HepG2 (cell line): ENCODE results near the gene GMPPB. TPM values are rescaled to one million over a fixed set of nuclear protein-coding genes. Genes with fewer than 3 reads are reported as not detected.

ENCODE experiments used
- ATF5 ChIP-seq: sonication (generic); formaldehyde crosslinking; IDR thresholded peaks from 2 replicates; pipeline ENCODE4 v1.4.0; 2020; ENCODE audit warnings: mild to moderate bottlenecking, low read depth, missing genetic modification reagents
- ATF7-NPFF ChIP-seq: sonication (generic); formaldehyde crosslinking; IDR thresholded peaks from 2 replicates; pipeline ENCODE4 v1.8.1; 2023; ENCODE audit warnings: mild to moderate bottlenecking, low read depth, missing genetic modification reagents, moderate library complexity
- ATM ChIP-seq: fragments of 450-650 bp; IDR thresholded peaks from 2 replicates; pipeline ENCODE4 v1.7.1; 2017; ENCODE audit warnings: mild to moderate bottlenecking, borderline replicate concordance
- HMG20A ChIP-seq: IDR thresholded peaks from 2 replicates; pipeline ENCODE4 v1.6.1; 2016; ENCODE audit warnings: borderline replicate concordance
- ISX ChIP-seq: sonication (generic); formaldehyde crosslinking; conservative IDR thresholded peaks from 2 replicates; pipeline ENCODE4 v1.5.0; 2020; ENCODE audit warnings: missing genetic modification reagents
- JUN ChIP-seq: sonication (generic); formaldehyde crosslinking; IDR thresholded peaks from 2 replicates; pipeline ENCODE4 v1.4.0; 2020; ENCODE audit warnings: mild to moderate bottlenecking, missing genetic modification reagents
- KLF9 ChIP-seq: IDR thresholded peaks from 2 replicates; pipeline ENCODE4 v1.6.1; 2016; ENCODE audit warnings: low read depth
- LRRFIP1 ChIP-seq: sonication (generic); formaldehyde crosslinking; conservative IDR thresholded peaks from 2 replicates; pipeline ENCODE4 v1.4.0; 2020; ENCODE audit warnings: missing genetic modification reagents
- MEIS1 ChIP-seq: sonication (generic); formaldehyde crosslinking; IDR thresholded peaks from 2 replicates; pipeline ENCODE4 v1.9.0; 2021; ENCODE audit warnings: mild to moderate bottlenecking, missing genetic modification reagents, moderate library complexity, borderline replicate concordance
- NR1H2 ChIP-seq: sonication (generic); formaldehyde crosslinking; IDR thresholded peaks from 2 replicates; pipeline ENCODE4 v1.8.1; 2022; ENCODE audit warnings: low read depth, missing genetic modification reagents, borderline replicate concordance
- TFDP1 ChIP-seq: IDR thresholded peaks from 2 replicates; pipeline ENCODE4 v1.6.1; 2016; ENCODE audit warnings: missing compliant biosample characterization, missing genetic modification reagents, borderline replicate concordance
- YEATS4 ChIP-seq: sonication (generic); formaldehyde crosslinking; IDR thresholded peaks from 2 replicates; pipeline ENCODE4 v1.4.0; 2020; ENCODE audit warnings: missing genetic modification reagents, borderline replicate concordance
- ZBTB33 ChIP-seq: sonication (generic); formaldehyde crosslinking; IDR thresholded peaks from 2 replicates; pipeline ENCODE4 v1.4.0; 2020; ENCODE audit warnings: missing genetic modification reagents
- ZKSCAN1 ChIP-seq: fragments of 150-350 bp; IDR thresholded peaks from 2 replicates; pipeline ENCODE4 v1.6.1; 2014; ENCODE audit warnings: low read length
- ZNF260 ChIP-seq: sonication (generic); formaldehyde crosslinking; IDR thresholded peaks from 2 replicates; pipeline ENCODE4 v1.4.0; 2020; ENCODE audit warnings: missing genetic modification reagents, low read depth, mild to moderate bottlenecking, borderline replicate concordance
- ZNF274 ChIP-seq: sonication (generic); formaldehyde crosslinking; IDR thresholded peaks from 2 replicates; pipeline ENCODE4 v1.5.1; 2020; ENCODE audit warnings: mild to moderate bottlenecking, missing genetic modification reagents
- ZNF276 ChIP-seq: sonication (generic); formaldehyde crosslinking; IDR thresholded peaks from 2 replicates; pipeline ENCODE4 v1.4.0; 2020; ENCODE audit warnings: mild to moderate bottlenecking, low read depth, missing genetic modification reagents
- ZNF3 ChIP-seq: IDR thresholded peaks from 2 replicates; pipeline ENCODE4 v1.7.0; 2017; ENCODE audit warnings: inconsistent platforms
- ZNF33B ChIP-seq: sonication (generic); formaldehyde crosslinking; IDR thresholded peaks from 2 replicates; pipeline ENCODE4 v1.5.1; 2020; ENCODE audit warnings: mild to moderate bottlenecking, missing genetic modification reagents
- ZNF790 ChIP-seq: sonication (generic); formaldehyde crosslinking; IDR thresholded peaks from 2 replicates; pipeline ENCODE4 v1.8.0; 2022; ENCODE audit warnings: missing genetic modification reagents, mild to moderate bottlenecking, borderline replicate concordance
- ZSCAN21 ChIP-seq: sonication (generic); formaldehyde crosslinking; IDR thresholded peaks from 2 replicates; pipeline ENCODE4 v1.8.0; 2022; ENCODE audit warnings: mild to moderate bottlenecking, missing genetic modification reagents, moderate library complexity, borderline replicate concordance
- polyA plus RNA-seq, 8 experiments: library from polyadenylated mRNA; depleted of rRNA in 3 of 8; stranded (reverse) in 7 of 8; unstranded in 1 of 8; fragments of >200 nt; fragmentation: Illumina TruSeq in 4 of 8; extraction: Trizol in 4 of 8; gene quantifications; 2 replicates each; pipeline versions ENCODE4 v1.2.1 to v1.2.3, GENCODE V29; 2011 to 2016; ENCODE audit warnings: low read depth in 4 of 8, missing spikeins in 1 of 8, mixed read lengths in 1 of 8; ENCODE audit not compliant: insufficient read depth in 1 of 8
- total RNA-seq, 5 experiments: library from RNA; depleted of rRNA; stranded (reverse); fragments of >200 nt; fragmentation: Illumina TruSeq; extraction: Trizol; gene quantifications; 2 replicates each; pipeline ENCODE4 v1.2.3, GENCODE V29; 2016; ENCODE audit warnings: low read depth in 1 of 5

The GMPPB gene
- total and polyA plus RNA-seq, 2 of the 13 experiments (the other 11 are each of a cell fraction or from before 2014, with no cell fraction given) = 6.5 to 23.1 TPM

GRCh38 chr3:49689046-49689907, 34.5 kb downstream of the GMPPB start, which contains the start of the genes MST1 and RNF123 (continued):
- no peak for TF ChIP-seq ISX
- TF ChIP-seq YEATS4 (CRISPR knock-in tag) = no peak; the same call in 1 of the 2 replicates
- no peak for TF ChIP-seq NR1H2 (CRISPR knock-in tag)
- TF ChIP-seq JUN (CRISPR knock-in tag) = 0 out of 2 replicates have a peak, but pooled peaks have one; percentile 23
- TF ChIP-seq ZSCAN21 (CRISPR knock-in tag) = 0 out of 2 replicates have a peak, but pooled peaks have one; percentile 40
- TF ChIP-seq ZNF260 (CRISPR knock-in tag) = no peak
- TF ChIP-seq HMG20A (CRISPR knock-in tag) = no peak
- no peak for TF ChIP-seq ZNF3 (CRISPR knock-in tag)
- TF ChIP-seq ZNF274 = no peak; the same call in 1 of the 2 replicates
- TF ChIP-seq ATF7-NPFF (CRISPR knock-in tag) = peak; percentile 76; the same call in 1 of the 2 replicates
- no peak for TF ChIP-seq LRRFIP1 (CRISPR knock-in tag)
- peak; percentile 32; the same call in 1 of the 2 replicates for TF ChIP-seq MEIS1 (CRISPR knock-in tag)
- 0 out of 2 replicates have a peak, but pooled peaks have one; percentile 51 for TF ChIP-seq ZNF276 (CRISPR knock-in tag)
- no peak for TF ChIP-seq ATM
- no peak; the same call in 1 of the 2 replicates for TF ChIP-seq ZBTB33 (CRISPR knock-in tag)
- TF ChIP-seq ATF5 (CRISPR knock-in tag) = 0 out of 2 replicates have a peak, but pooled peaks have one; percentile 61
- no peak for TF ChIP-seq KLF9 (CRISPR knock-in tag)
- TF ChIP-seq ZNF33B (CRISPR knock-in tag) = no peak
- TF ChIP-seq TFDP1 (CRISPR knock-in tag) = peak; percentile 46
- peak; percentile 20; the same call in 1 of the 2 replicates for TF ChIP-seq ZNF790
- no peak for TF ChIP-seq ZKSCAN1
